ENCODE measurements around the gene EIPR1.

Gene EIPR1

GRCh38 chr2:3159782-3160545 is 217.7 kb downstream of the EIPR1 start:
- TF ChIP-seq, protein P1, sequence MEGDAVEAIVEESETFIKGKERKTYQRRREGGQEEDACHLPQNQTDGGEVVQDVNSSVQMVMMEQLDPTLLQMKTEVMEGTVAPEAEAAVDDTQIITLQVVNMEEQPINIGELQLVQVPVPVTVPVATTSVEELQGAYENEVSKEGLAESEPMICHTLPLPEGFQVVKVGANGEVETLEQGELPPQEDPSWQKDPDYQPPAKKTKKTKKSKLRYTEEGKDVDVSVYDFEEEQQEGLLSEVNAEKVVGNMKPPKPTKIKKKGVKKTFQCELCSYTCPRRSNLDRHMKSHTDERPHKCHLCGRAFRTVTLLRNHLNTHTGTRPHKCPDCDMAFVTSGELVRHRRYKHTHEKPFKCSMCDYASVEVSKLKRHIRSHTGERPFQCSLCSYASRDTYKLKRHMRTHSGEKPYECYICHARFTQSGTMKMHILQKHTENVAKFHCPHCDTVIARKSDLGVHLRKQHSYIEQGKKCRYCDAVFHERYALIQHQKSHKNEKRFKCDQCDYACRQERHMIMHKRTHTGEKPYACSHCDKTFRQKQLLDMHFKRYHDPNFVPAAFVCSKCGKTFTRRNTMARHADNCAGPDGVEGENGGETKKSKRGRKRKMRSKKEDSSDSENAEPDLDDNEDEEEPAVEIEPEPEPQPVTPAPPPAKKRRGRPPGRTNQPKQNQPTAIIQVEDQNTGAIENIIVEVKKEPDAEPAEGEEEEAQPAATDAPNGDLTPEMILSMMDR (IDR thresholded peaks at IDR 0.05; ENCODE audit: low read depth, low read length) = no peak

DNA sequence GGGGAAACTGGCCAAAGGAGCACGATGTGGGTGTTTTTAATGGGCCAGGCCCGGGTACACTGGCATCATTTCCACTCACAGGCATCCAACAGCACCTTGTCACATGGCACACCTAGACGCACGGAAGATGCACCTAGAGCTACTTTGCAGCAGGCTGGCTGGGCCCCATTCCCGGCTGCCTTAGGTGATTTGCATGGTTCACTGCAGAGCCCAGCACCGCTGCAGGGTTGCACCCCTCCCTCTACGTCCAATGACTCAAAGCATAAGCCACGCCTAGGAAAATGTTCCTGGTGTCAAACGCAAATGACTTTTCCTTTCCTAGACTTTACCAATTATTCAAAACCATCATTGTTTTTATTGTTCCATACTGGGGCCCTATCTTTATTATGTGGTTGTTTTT is 222.9 kb downstream of the EIPR1 start:
- TF ChIP-seq, protein P1 (IDR thresholded peaks at IDR 0.05; ENCODE audit: low read depth, low read length) = no peak
- no peak overlapping the region for H3K4me3 ChIP-seq (ENCODE audit: low read depth, low read length)

More at GRCh38 chr2:3159782-3160545, 217.7 kb downstream of the EIPR1 start:
- H3K4me3 ChIP-seq (ENCODE audit: low read depth, low read length) = no peak overlapping the region

- no peak overlapping the region for H3K4me3 ChIP-seq (ENCODE audit: low read depth, low read length)
- TF ChIP-seq, protein P1 (IDR thresholded peaks at IDR 0.05; ENCODE audit: low read depth, low read length) = no peak
Measured at GRCh38 chr2:3154146-3154545, 223.5 kb downstream of the EIPR1 start.

- TF ChIP-seq, protein P1 (IDR thresholded peaks at IDR 0.05; ENCODE audit: low read depth, low read length) = no peak
- no peak overlapping the region for H3K4me3 ChIP-seq (ENCODE audit: low read depth, low read length)
Measured at GRCh38 chr2:3151153-3151918, 226.3 kb downstream of the EIPR1 start.

- no peak overlapping the region for H3K4me3 ChIP-seq (ENCODE audit: low read depth, low read length)
- TF ChIP-seq, protein P1 (IDR thresholded peaks at IDR 0.05; ENCODE audit: low read depth, low read length) = no peak
Measured at GRCh38 chr2:3149441-3150217, 228.0 kb downstream of the EIPR1 start.

- TF ChIP-seq, protein P1 (IDR thresholded peaks at IDR 0.05; ENCODE audit: low read depth, low read length) = no peak
- H3K4me3 ChIP-seq (ENCODE audit: low read depth, low read length) = no peak overlapping the region
Measured at GRCh38 chr2:3148716-3149115, 228.9 kb downstream of the EIPR1 start.
